ENCODE results near the gene QRICH1. TPM values are rescaled to one million over a fixed set of nuclear protein-coding genes. Genes with fewer than 3 reads are reported as not detected.

QRICH1 gene
- total RNA-seq, 4 donors from 2014 or later = 66.2 to 93.9 (median 82.6) TPM

GRCh38 chr3:49119036-49119435 lies 25.2 kb upstream of the QRICH1 start:
- no peak for TF ChIP-seq POLR2A (IDR thresholded peaks at IDR 0.05)
- no peak for TF ChIP-seq CTCF (IDR thresholded peaks at IDR 0.05)
- no peak for TF ChIP-seq EP300 (IDR thresholded peaks at IDR 0.05)
- no peak for DNase-seq (ENCODE audit: low spot score in 2 of 2)
- WGBS, 2 donors = 42 to 47% methylated on average over 10 of the region's 10 CpGs
- Histone ChIP-seq H3K36me3 (peaks cover 3 to 84% (median 51%) of the 10 kb centered on the region in 3 donors), H3K27me3 (no peaks in the 10 kb centered on the region), H3K4me3 (peak overlapping the region in 2 of 4 donors; percentile 94 to 96), H3K4me1 (peaks cover 2 to 24% (median 14%) of the 10 kb centered on the region in 4 donors), H3K9me3 (no peaks in the 10 kb centered on the region), H3K27ac (peak overlapping the region in 2 of 4 donors; percentile 96 to 98)

DNA sequence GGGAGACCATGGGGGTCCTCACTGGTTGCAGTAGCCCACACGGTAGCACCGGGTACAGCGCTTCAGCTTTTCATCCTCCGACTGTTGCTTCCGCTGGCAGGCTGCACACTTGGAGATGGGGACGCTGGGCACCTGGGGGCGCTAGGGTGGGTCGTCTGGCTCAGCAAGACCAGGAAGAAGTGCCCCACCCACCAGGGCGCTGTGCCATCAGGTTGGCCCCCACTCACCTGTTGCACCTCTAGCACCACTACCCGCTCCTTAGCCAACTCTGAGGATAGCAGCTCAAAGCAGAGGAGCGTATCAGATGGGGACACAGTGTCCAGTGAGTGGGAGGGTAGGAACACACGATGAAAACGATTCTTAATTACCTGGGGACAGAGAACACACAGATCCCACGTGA lies 18.4 kb upstream of the QRICH1 start:
- peaks cover 0 to 7% (median 0%) of the 10 kb centered on the region in 4 donors for H3K4me1 ChIP-seq
- TF ChIP-seq CTCF (IDR thresholded peaks at IDR 0.05) = no peak
- H3K4me3 ChIP-seq = no peak overlapping the region
- H3K27me3 ChIP-seq = no peaks in the 10 kb centered on the region
- peaks cover 6 to 100% (median 73%) of the 10 kb centered on the region in 3 donors for H3K36me3 ChIP-seq
- no peak overlapping the region for H3K27ac ChIP-seq
- no peak for DNase-seq (ENCODE audit: low spot score in 2 of 2)
- 88 to 90% methylated on average over 14 of the region's 14 CpGs for WGBS, 2 donors
- no peaks in the 10 kb centered on the region for H3K9me3 ChIP-seq

- H3K27ac ChIP-seq = no peak overlapping the region
- 62 to 80% methylated on average over 4 to 5 of the region's 6 CpGs for WGBS, 2 donors
- DNase-seq (ENCODE audit: low spot score in 2 of 2) = no peak
- H3K27me3 ChIP-seq = no peaks in the 10 kb centered on the region
- peaks cover 0 to 7% (median 0%) of the 10 kb centered on the region in 4 donors for H3K4me1 ChIP-seq
- TF ChIP-seq POLR2A (IDR thresholded peaks at IDR 0.05) = no peak
- no peak for TF ChIP-seq CTCF (IDR thresholded peaks at IDR 0.05)
- no peak for TF ChIP-seq EP300 (IDR thresholded peaks at IDR 0.05)
- no peaks in the 10 kb centered on the region for H3K9me3 ChIP-seq
- H3K4me3 ChIP-seq = no peak overlapping the region
- peaks cover 3 to 98% (median 64%) of the 10 kb centered on the region in 3 donors for H3K36me3 ChIP-seq
Observed at GRCh38 chr3:49111347-49111746, 17.5 kb upstream of the QRICH1 start.

GRCh38 chr3:49110780-49111179 lies 16.9 kb upstream of the QRICH1 start:
- WGBS, 2 donors = 87% methylated on average over 12 to 13 of the region's 13 CpGs

DNA sequence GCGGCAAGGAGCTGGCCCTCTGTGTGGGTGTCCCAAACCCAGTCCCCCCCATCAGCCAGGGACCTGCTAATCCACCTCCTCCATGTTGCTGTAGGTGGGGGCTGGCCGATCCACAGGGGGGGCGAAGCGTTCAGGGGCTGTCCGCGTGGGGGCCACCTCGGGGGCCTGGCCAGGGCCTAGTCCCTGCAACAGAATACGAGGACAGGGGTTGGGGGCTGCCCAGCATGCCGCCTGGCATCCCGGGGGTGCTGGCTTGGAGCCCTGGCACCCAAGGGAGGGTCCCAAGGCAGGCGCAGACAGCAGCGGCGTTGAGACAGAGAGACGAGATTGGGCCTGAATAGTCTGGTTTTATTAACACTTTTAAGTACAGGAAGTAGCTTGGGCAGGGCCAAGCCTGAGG lies 14.5 kb upstream of the QRICH1 start:
- Histone ChIP-seq H3K36me3 (peaks cover 3 to 68% (median 35%) of the 10 kb centered on the region in 3 donors), H3K9me3 (no peaks in the 10 kb centered on the region), H3K4me3 (no peak overlapping the region), H3K4me1 (peaks cover 0 to 27% (median 16%) of the 10 kb centered on the region in 4 donors), H3K27ac (peak overlapping the region in 1 of 4 donors; percentile 12), H3K27me3 (no peaks in the 10 kb centered on the region)
- 52 to 58% methylated on average over 13 to 14 of the region's 14 CpGs for WGBS, 2 donors
- TF ChIP-seq POLR2A (IDR thresholded peaks at IDR 0.05) (no peak), CTCF (IDR thresholded peaks at IDR 0.05) (no peak), EP300 (IDR thresholded peaks at IDR 0.05) (no peak)
- no peak for DNase-seq (ENCODE audit: low spot score in 2 of 2)

More at GRCh38 chr3:49110780-49111179, 16.9 kb upstream of the QRICH1 start:
- Histone ChIP-seq H3K9me3 (no peaks in the 10 kb centered on the region), H3K27me3 (no peaks in the 10 kb centered on the region), H3K4me1 (peaks cover 0 to 10% (median under 1%) of the 10 kb centered on the region in 4 donors), H3K36me3 (peaks cover 3 to 93% (median 58%) of the 10 kb centered on the region in 3 donors), H3K27ac (no peak overlapping the region), H3K4me3 (no peak overlapping the region)
- DNase-seq (ENCODE audit: low spot score in 2 of 2) = no peak
- TF ChIP-seq POLR2A (IDR thresholded peaks at IDR 0.05) = no peak
- no peak for TF ChIP-seq EP300 (IDR thresholded peaks at IDR 0.05)
- TF ChIP-seq CTCF (IDR thresholded peaks at IDR 0.05) = no peak
